Endothelial cell of umbilical vein (primary cell): ENCODE measurements around the gene TOM1L1. TPM values are rescaled to one million over a fixed set of nuclear protein-coding genes. Genes with fewer than 3 reads are reported as not detected.

Source experiments
- BruUV-seq: library from RNA; stranded (reverse); fragments of 400-500 nt; replicated peaks from 2 replicates; lab custom pipeline; 2021; lab: Mats Ljungman, UMichigan
- CTCF ChIA-PET: fragments of 300-600, 350-600 bp; sonication (Branson Sonifier 250); formaldehyde crosslinking; loops from one replicate; lab custom pipeline; 2021; ENCODE audit warnings: antibody characterized with exemption, inconsistent platforms; lab: Charles Lee
- POLR2A ChIA-PET: fragments of 300-600, 350-600 bp; sonication (Branson Sonifier 250); formaldehyde crosslinking; loops from one replicate; lab custom pipeline; 2021; ENCODE audit warnings: antibody characterized with exemption, inconsistent platforms; lab: Charles Lee
- DNase-seq: peaks from one replicate; pipeline ENCODE4 v3.0.0-alpha.2; 2011; ENCODE audit warnings: low read depth, low spot score
- FAIRE-seq: peaks from 2 replicates; lab custom pipeline; 2011; peaks lifted over from hg19 to GRCh38; lab: Jason Lieb, UNC
- H2AFZ ChIP-seq: 2 replicates; pipeline ENCODE4 v1.6.0; 2012; ENCODE audit warnings: low read depth, low read length, control low read depth, inconsistent platforms
- H3K27ac ChIP-seq: 2 replicates; pipeline ENCODE4 v1.5.1; 2011; ENCODE audit warnings: low read depth, mild to moderate bottlenecking, control low read depth, low read length, moderate library complexity; ENCODE audit not compliant: insufficient read depth
- H3K27me3 ChIP-seq, 2 experiments: 2 replicates each; pipeline versions ENCODE4 v1.6.0 to v1.6.1; 2011; ENCODE audit warnings: low read length in 2 of 2, mixed read lengths in 1 of 2; ENCODE audit not compliant: control insufficient read depth in 2 of 2, insufficient read depth in 2 of 2
- H3K36me3 ChIP-seq, 2 experiments: 2 replicates in 1 of 2; 3 replicates in 1 of 2; pipeline ENCODE4 v1.5.1; 2011; ENCODE audit warnings: low read length in 2 of 2, mild to moderate bottlenecking in 1 of 2, moderate library complexity in 1 of 2; ENCODE audit not compliant: control insufficient read depth in 2 of 2, insufficient read depth in 2 of 2; ENCODE audit errors: extremely low read depth in 1 of 2
- H3K4me1 ChIP-seq: 3 replicates; pipeline ENCODE4 v1.5.1; 2011; ENCODE audit warnings: mild to moderate bottlenecking, low read length; ENCODE audit not compliant: control insufficient read depth, insufficient read depth; ENCODE audit errors: extremely low read depth
- H3K4me2 ChIP-seq: 2 replicates; pipeline ENCODE4 v1.6.1; 2011; ENCODE audit warnings: low read length, control low read depth, mixed read lengths; ENCODE audit not compliant: insufficient read depth
- H3K4me3 ChIP-seq, 3 experiments: fragments of 200-600 bp in 1 of 3; sonication (generic), shearing (Covaris generic) in 1 of 3; replicated peaks in 1 of 3; 2 replicates each; pipeline ENCODE4 v1.5.1; 2011 to 2016; ENCODE audit warnings: control low read depth in 3 of 3, low read length in 3 of 3, mild to moderate bottlenecking in 2 of 3, inconsistent platforms in 1 of 3, low read depth in 1 of 3, moderate library complexity in 1 of 3; ENCODE audit not compliant: insufficient read depth in 1 of 3
- H3K79me2 ChIP-seq: 2 replicates; pipeline ENCODE4 v1.6.0; 2012; ENCODE audit warnings: low read length, inconsistent platforms; ENCODE audit not compliant: control insufficient read depth, insufficient read depth
- H3K9ac ChIP-seq: replicated peaks from 2 replicates; pipeline ENCODE3; 2011; ENCODE audit warnings: low read length, control low read depth; ENCODE audit not compliant: insufficient read depth; ENCODE audit errors: extremely low read depth
- H3K9me1 ChIP-seq: replicated peaks from 3 replicates; pipeline ENCODE4 v1.6.0; 2011; ENCODE audit warnings: mild to moderate bottlenecking, low read length; ENCODE audit not compliant: control insufficient read depth, insufficient read depth; ENCODE audit errors: extremely low read depth
- H3K9me3 ChIP-seq: replicated peaks from 2 replicates; pipeline ENCODE4 v1.5.1; 2012; ENCODE audit warnings: low read length, inconsistent platforms; ENCODE audit not compliant: control insufficient read depth, insufficient read depth
- H4K20me1 ChIP-seq: replicated peaks from 2 replicates; pipeline ENCODE3; 2011; ENCODE audit warnings: mild to moderate bottlenecking, low read length; ENCODE audit not compliant: control insufficient read depth, insufficient read depth; ENCODE audit errors: extremely low read depth
- EZH2 ChIP-seq: IDR thresholded peaks from 2 replicates; pipeline ENCODE4 v1.6.1; 2012; ENCODE audit warnings: borderline replicate concordance, low read depth, mild to moderate bottlenecking, moderate library complexity, low read length, inconsistent platforms; ENCODE audit not compliant: severe bottlenecking
- FOS ChIP-seq: IDR thresholded peaks from 2 replicates; pipeline ENCODE4 v1.6.1; 2011; ENCODE audit warnings: mild to moderate bottlenecking, low read length, moderate library complexity, borderline replicate concordance; ENCODE audit not compliant: insufficient read depth
- GATA2 ChIP-seq: IDR thresholded peaks from 2 replicates; pipeline ENCODE4 v1.7.0; 2011; ENCODE audit warnings: low read depth, mild to moderate bottlenecking, moderate library complexity, mixed read lengths, low read length; ENCODE audit not compliant: insufficient read length, insufficient read depth
- JUN ChIP-seq: IDR thresholded peaks from 2 replicates; pipeline ENCODE4 v1.6.1; 2011; ENCODE audit warnings: borderline replicate concordance, low read depth; ENCODE audit not compliant: insufficient read length, insufficient read depth
- MYC ChIP-seq: IDR thresholded peaks from one replicate; pipeline ENCODE4 v1.6.1; 2011; ENCODE audit warnings: mild to moderate bottlenecking, low read depth, low read length
- POLR2A ChIP-seq: IDR thresholded peaks from 2 replicates; pipeline ENCODE4 v1.6.1; 2012; ENCODE audit warnings: low read depth, mild to moderate bottlenecking, control low read depth, low read length
- POLR2AphosphoS5 ChIP-seq: IDR thresholded peaks from 2 replicates; pipeline ENCODE4 v1.6.1; 2012; ENCODE audit warnings: low read depth, mild to moderate bottlenecking, control low read depth, low read length, moderate library complexity; ENCODE audit not compliant: insufficient read depth
- dilution Hi-C: fragments of 300-500 bp; cut with MboI; formaldehyde crosslinking; loops from one replicate; pipeline ENCODE4 v1.15.0; 2019; ENCODE audit warnings: low sequenced_read_pairs; ENCODE audit not compliant: extremely low pct_ligation_motif_present
- intact Hi-C: fragments of 100-400 bp; cut with micrococcal nuclease; formaldehyde crosslinking; loops from one replicate; pipeline ENCODE4 v1.10.0; 2022
- polyA plus RNA-seq, 4 experiments: library from polyadenylated mRNA; depleted of rRNA in 3 of 4; stranded (reverse) in 3 of 4; unstranded in 1 of 4; fragments of >200 nt; gene quantifications; 2 replicates each; pipeline versions ENCODE4 v1.2.1 to v1.2.3, GENCODE V29; 2011 to 2012; ENCODE audit warnings: missing spikeins in 1 of 4
- total RNA-seq: library from RNA; stranded (reverse); gene quantifications from 2 replicates; pipeline ENCODE4 v1.2.3, GENCODE V29; 2021
- TF ChIP-seq, protein P1 (sequence below), 2 donors: IDR thresholded peaks; 1 replicate in 1 of 2; 2 replicates in 1 of 2; pipeline ENCODE4 v1.5.1; 2011; ENCODE audit warnings: low read length in 2 of 2, mild to moderate bottlenecking in 2 of 2, moderate library complexity in 2 of 2, control low read depth in 1 of 2, inconsistent platforms in 1 of 2, low read depth in 1 of 2; ENCODE audit not compliant: insufficient read depth in 1 of 2; ENCODE audit errors: extremely low read depth in 1 of 2
- TF ChIP-seq, protein P2 (sequence below): IDR thresholded peaks from 2 replicates; pipeline ENCODE4 v1.6.1; 2011; ENCODE audit not compliant: insufficient read depth, insufficient read length

The TOM1L1 gene
- total and polyA plus RNA-seq, 2 donors (not counting 3 experiments of a cell fraction or from before 2014, with no cell fraction given): 0.44 to 0.60 TPM

DNA sequence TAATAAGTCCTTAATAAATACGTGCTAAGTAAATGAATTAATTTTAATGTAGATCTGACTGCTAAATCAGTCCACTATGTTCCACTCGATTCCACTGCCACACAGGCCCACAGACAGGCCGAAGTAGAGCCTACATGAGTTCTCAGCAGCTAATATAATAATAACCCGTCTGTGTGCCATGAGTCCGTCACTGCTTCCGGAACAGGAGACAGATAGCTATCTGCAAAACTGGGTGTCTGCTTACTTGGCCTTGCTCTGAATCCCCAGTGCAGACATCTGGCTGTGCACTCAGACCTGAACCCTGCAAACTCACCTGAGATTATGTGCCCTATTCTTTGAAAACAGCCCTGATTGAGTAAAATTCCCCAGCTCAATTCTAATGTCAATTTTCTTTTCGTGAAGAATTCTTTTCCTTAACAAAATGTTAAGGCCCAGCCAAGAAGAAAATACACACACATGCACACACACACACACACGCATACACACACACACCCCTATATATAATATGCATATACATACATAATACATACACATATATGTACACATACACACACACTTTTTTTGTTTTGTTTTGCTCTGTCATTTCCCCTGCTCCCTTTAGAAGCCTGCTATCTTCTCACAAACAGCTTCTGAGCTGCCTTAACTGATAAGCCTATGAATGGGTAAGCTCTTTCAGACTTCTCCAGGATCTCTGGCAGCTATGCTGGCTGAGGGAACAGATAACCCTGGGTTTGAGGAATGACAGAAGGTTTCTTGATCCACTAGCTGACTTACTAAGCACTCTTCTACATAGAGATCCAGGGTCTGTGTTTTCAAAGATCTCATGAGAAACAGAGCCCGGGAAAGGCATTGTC, 39.8 kb upstream of the TOM1L1 start:
- Histone ChIP-seq H3K79me2 (no peaks in the 10 kb centered on the region), H3K27ac (no peak overlapping the region), H3K9me3 (peaks cover 2% of the 10 kb centered on the region), H3K27me3 (no peaks in the 10 kb centered on the region), H3K4me2 (no peak overlapping the region), H3K4me3 (no peak overlapping the region), H3K4me1 (no peaks in the 10 kb centered on the region), H3K9ac (no peak overlapping the region), H3K9me1 (no peaks in the 10 kb centered on the region), H3K36me3 (no peaks in the 10 kb centered on the region), H2AFZ (no peak overlapping the region), H4K20me1 (no peaks in the 10 kb centered on the region)
- ChIA-PET POLR2A (no interaction called here), CTCF (no interaction called here)
- BruUV-seq: no TSS peak
- no peak for FAIRE-seq
- DNase-seq: no peak
- TF ChIP-seq POLR2AphosphoS5 (no peak), MYC (no peak), POLR2A (no peak), GATA2 (no peak), JUN (no peak), FOS (no peak), EZH2 (no peak)
- TF ChIP-seq, protein P1, sequence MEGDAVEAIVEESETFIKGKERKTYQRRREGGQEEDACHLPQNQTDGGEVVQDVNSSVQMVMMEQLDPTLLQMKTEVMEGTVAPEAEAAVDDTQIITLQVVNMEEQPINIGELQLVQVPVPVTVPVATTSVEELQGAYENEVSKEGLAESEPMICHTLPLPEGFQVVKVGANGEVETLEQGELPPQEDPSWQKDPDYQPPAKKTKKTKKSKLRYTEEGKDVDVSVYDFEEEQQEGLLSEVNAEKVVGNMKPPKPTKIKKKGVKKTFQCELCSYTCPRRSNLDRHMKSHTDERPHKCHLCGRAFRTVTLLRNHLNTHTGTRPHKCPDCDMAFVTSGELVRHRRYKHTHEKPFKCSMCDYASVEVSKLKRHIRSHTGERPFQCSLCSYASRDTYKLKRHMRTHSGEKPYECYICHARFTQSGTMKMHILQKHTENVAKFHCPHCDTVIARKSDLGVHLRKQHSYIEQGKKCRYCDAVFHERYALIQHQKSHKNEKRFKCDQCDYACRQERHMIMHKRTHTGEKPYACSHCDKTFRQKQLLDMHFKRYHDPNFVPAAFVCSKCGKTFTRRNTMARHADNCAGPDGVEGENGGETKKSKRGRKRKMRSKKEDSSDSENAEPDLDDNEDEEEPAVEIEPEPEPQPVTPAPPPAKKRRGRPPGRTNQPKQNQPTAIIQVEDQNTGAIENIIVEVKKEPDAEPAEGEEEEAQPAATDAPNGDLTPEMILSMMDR (IDR thresholded peaks at IDR 0.05; ENCODE audit: extremely low read depth in 1 of 2, insufficient read depth in 1 of 2, low read depth in 1 of 2, low read length in 2 of 2): no peak
- TF ChIP-seq, protein P2, sequence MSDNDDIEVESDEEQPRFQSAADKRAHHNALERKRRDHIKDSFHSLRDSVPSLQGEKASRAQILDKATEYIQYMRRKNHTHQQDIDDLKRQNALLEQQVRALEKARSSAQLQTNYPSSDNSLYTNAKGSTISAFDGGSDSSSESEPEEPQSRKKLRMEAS: no peak
- intact Hi-C loops (no loop called here), dilution Hi-C loops (no loop called here)
